GM18870 (cell line): ENCODE measurements around the gene CDPF1.
"Not testable (repeated sequence)": the region's sequence is repeated elsewhere in the genome, so short reads cannot be mapped to it uniquely, and the experiment has no call there.

Experiments used
- ATAC-seq: cut with Tn5 transposase; IDR thresholded peaks from one replicate; pipeline ENCODE4 v1.9.1; 2021; ENCODE audit warnings: moderate library complexity; ENCODE audit not compliant: unreplicated experiment

CDPF1 gene

GRCh38 chr22:46226577-46226976, 23.5 kb downstream of the CDPF1 start:
- ATAC-seq, result no peak

- ATAC-seq, result no peak
These were observed 24.5 kb downstream of the CDPF1 start for GRCh38 chr22:46225631-46226030.

GRCh38 chr22:46224898-46225290, 25.2 kb downstream of the CDPF1 start:
- no peak for ATAC-seq

GRCh38 chr22:46224044-46224897, 25.8 kb downstream of the CDPF1 start:
- ATAC-seq, result no peak

GRCh38 chr22:46220921-46221320, 29.2 kb downstream of the CDPF1 start:
- ATAC-seq, result no peak

- ATAC-seq, result no peak
These were observed 30.5 kb downstream of the CDPF1 start for GRCh38 chr22:46219636-46220035.

- ATAC-seq, result no peak
These were observed 35.5 kb downstream of the CDPF1 start for GRCh38 chr22:46214616-46215015.

GRCh38 chr22:46214149-46214548, 35.9 kb downstream of the CDPF1 start:
- ATAC-seq, result no peak

GRCh38 chr22:46213052-46213451, 37.0 kb downstream of the CDPF1 start:
- no peak for ATAC-seq

- ATAC-seq, result no peak
These were observed 37.9 kb downstream of the CDPF1 start for GRCh38 chr22:46212195-46212594.

- ATAC-seq, result no peak
These were observed 40.8 kb downstream of the CDPF1 start for GRCh38 chr22:46209262-46209661.

GRCh38 chr22:46203601-46203980, 46.5 kb downstream of the CDPF1 start:
- ATAC-seq, result no peak

GRCh38 chr22:46202897-46203600, 47.0 kb downstream of the CDPF1 start:
- ATAC-seq, result no peak

- ATAC-seq, result no peak
These were observed 48.9 kb downstream of the CDPF1 start for GRCh38 chr22:46201059-46201757.

- ATAC-seq, result not testable (repeated sequence)
These were observed 51.3 kb downstream of the CDPF1 start for GRCh38 chr22:46198806-46199205.

- no peak for ATAC-seq
These were observed 51.8 kb downstream of the CDPF1 start for GRCh38 chr22:46198274-46198673.

- ATAC-seq, result no peak
These were observed 53.8 kb downstream of the CDPF1 start for GRCh38 chr22:46196278-46196677.

- ATAC-seq, result no peak
These were observed 54.5 kb downstream of the CDPF1 start for GRCh38 chr22:46195487-46196165.
